ENCODE results near the gene REV3L. TPM values are rescaled to one million over a fixed set of nuclear protein-coding genes. Genes with fewer than 3 reads are reported as not detected.

REV3L gene
- total RNA-seq, 1 experiment from 2014 or later, result 5.3 TPM

DNA sequence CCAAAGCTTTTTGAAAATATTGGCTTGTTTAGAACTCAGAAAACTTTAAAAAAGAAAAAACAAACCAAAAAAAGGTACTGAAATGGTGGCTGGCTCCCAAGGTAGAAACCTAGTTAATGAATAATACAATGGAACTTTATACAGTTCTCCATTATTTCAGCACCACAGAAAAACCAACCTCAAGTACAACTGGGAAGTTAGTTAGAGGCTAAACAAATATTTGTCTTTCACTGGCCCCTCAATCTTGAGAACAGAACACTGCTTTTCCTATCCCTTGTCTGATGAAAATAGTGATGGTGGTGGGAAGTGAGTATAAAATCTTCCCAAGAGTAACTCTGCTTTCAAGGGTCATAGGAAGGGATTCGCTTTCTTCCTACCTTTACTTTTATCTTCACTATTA lies 126.5 kb downstream of the REV3L start:
- H3K9ac ChIP-seq (ENCODE audit: extremely low read depth, insufficient read length, low read length), result no peak overlapping the region
- DNase-seq, result no peak
- H3K27me3 ChIP-seq (ENCODE audit: insufficient read depth, low read length), result no peaks in the 10 kb centered on the region
- Mint-ChIP-seq H3K4me1 (0 out of 4 replicates have a peak, but pooled peaks cover 0 to 1% of the 10 kb centered on the region in 2 experiments), H3K27ac (no peak overlapping the region; a peak in 1 of 7 replicates), H3K36me3 (ENCODE audit: insufficient read depth in 1 of 3, low read depth in 3 of 3) (no peaks in the 10 kb centered on the region), H3K27me3 (ENCODE audit: low read depth) (no peaks in the 10 kb centered on the region), H3K4me3 (no peak overlapping the region), H3K9me3 (no peaks in the 10 kb centered on the region)
- H2BK120ac ChIP-seq (ENCODE audit: low read depth, low read length, poor library complexity, severe bottlenecking), result no peak overlapping the region
- no peaks in the 10 kb centered on the region for H3K79me1 ChIP-seq (ENCODE audit: insufficient read depth, low read depth, low read length, poor library complexity, severe bottlenecking)
- no peak overlapping the region for H3K14ac ChIP-seq (ENCODE audit: insufficient read depth, low read length)
- no peak overlapping the region for H3K23ac ChIP-seq (ENCODE audit: insufficient read length, low read depth, low read length)
- H2BK5ac ChIP-seq (ENCODE audit: insufficient read length, low read length), result no peak overlapping the region
- no peaks in the 10 kb centered on the region for H3K9me3 ChIP-seq (ENCODE audit: control insufficient read depth, low read depth, low read length)
- H4K20me1 ChIP-seq (ENCODE audit: control insufficient read depth, insufficient read depth, insufficient read length), result no peaks in the 10 kb centered on the region
- no peaks in the 10 kb centered on the region for H3K79me2 ChIP-seq (ENCODE audit: insufficient read depth, low read length)
- H4K5ac ChIP-seq (ENCODE audit: insufficient read length, low read depth, low read length), result no peak overlapping the region
- no peak overlapping the region for H2BK15ac ChIP-seq (ENCODE audit: low read depth, low read length)
- H4K8ac ChIP-seq (replicated peaks; ENCODE audit: insufficient read length, low read depth, low read length), result no peak overlapping the region
- H3K4ac ChIP-seq (ENCODE audit: low read depth, low read length), result no peak overlapping the region
- TF ChIP-seq, protein P1, sequence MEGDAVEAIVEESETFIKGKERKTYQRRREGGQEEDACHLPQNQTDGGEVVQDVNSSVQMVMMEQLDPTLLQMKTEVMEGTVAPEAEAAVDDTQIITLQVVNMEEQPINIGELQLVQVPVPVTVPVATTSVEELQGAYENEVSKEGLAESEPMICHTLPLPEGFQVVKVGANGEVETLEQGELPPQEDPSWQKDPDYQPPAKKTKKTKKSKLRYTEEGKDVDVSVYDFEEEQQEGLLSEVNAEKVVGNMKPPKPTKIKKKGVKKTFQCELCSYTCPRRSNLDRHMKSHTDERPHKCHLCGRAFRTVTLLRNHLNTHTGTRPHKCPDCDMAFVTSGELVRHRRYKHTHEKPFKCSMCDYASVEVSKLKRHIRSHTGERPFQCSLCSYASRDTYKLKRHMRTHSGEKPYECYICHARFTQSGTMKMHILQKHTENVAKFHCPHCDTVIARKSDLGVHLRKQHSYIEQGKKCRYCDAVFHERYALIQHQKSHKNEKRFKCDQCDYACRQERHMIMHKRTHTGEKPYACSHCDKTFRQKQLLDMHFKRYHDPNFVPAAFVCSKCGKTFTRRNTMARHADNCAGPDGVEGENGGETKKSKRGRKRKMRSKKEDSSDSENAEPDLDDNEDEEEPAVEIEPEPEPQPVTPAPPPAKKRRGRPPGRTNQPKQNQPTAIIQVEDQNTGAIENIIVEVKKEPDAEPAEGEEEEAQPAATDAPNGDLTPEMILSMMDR (conservative IDR thresholded peaks at IDR 0.05), result no peak
- H3K4me2 ChIP-seq (ENCODE audit: insufficient read depth, insufficient read length, low read length), result no peak overlapping the region
- H4K91ac ChIP-seq (ENCODE audit: insufficient read length, low read depth, low read length), result no peak overlapping the region
- no peak overlapping the region for H2BK20ac ChIP-seq (ENCODE audit: low read depth, low read length, poor library complexity, severe bottlenecking)
- no peak overlapping the region for H2AFZ ChIP-seq (ENCODE audit: low read length)
- no peak overlapping the region for H3K18ac ChIP-seq (ENCODE audit: insufficient read length, low read depth, low read length)
- H2BK12ac ChIP-seq (ENCODE audit: insufficient read length, low read depth, low read length), result no peak overlapping the region
- H3K56ac ChIP-seq (ENCODE audit: insufficient read length, low read depth, low read length), result no peak overlapping the region
- no peaks in the 10 kb centered on the region for H3K4me1 ChIP-seq (ENCODE audit: insufficient read depth, low read length)
- no peak overlapping the region for H2AK5ac ChIP-seq (ENCODE audit: insufficient read length, low read length)
- H3K23me2 ChIP-seq (ENCODE audit: insufficient read length, low read depth, low read length, poor library complexity, severe bottlenecking), result no peaks in the 10 kb centered on the region
- H3K27ac ChIP-seq (ENCODE audit: insufficient read length, low read depth, low read length), result no peak overlapping the region
- WGBS (ENCODE audit: extremely low coverage, insufficient read length, low lambda C conversion rate), result no CpG with 5 or more reads among the region's 1 CpG
- H3T11ph ChIP-seq (ENCODE audit: low read length), result no peak overlapping the region

Data from H9 (cell line).